HepG2 (cell line): Measurements from ENCODE around the gene TCERG1L. TPM values are rescaled to one million over a fixed set of nuclear protein-coding genes. Genes with fewer than 3 reads are reported as not detected.

Experiments
- ATAC-seq: fragments of 200-7000 bp; cut with Tn5 transposase; 3 replicates; pipeline ENCODE4 v1.9.1; 2020; ENCODE audit warnings: mild to moderate bottlenecking, moderate library complexity
- BruUV-seq: library from RNA; stranded (reverse); fragments of 400-500 nt; replicated peaks from 2 replicates; lab custom pipeline; 2021; lab: Mats Ljungman, UMichigan
- CTCF ChIA-PET: fragments of 300-600 bp; formaldehyde crosslinking; extraction: SDS; loops from one replicate; lab custom pipeline; 2021; ENCODE audit warnings: low total read pairs, inconsistent platforms, low intra/inter-chr PET ratio; lab: Yijun Ruan, JAX
- POLR2A ChIA-PET: fragments of 350-600 bp; sonication (Branson Sonifier 250); formaldehyde crosslinking; loops from one replicate; lab custom pipeline; 2020; ENCODE audit warnings: antibody characterized with exemption, inconsistent platforms; lab: Yijun Ruan, JAX
- DNase-seq: peaks from one replicate; pipeline ENCODE4 v3.0.0-alpha.2; 2015; ENCODE audit warnings: low spot score
- FAIRE-seq: peaks from 3 replicates; lab custom pipeline; 2011; peaks lifted over from hg19 to GRCh38; lab: Jason Lieb, UNC
- H2AFZ ChIP-seq: one replicate; pipeline ENCODE4 v1.6.1; 2011; ENCODE audit warnings: low read length, inconsistent platforms
- H3K27ac ChIP-seq: fragments of 300-600 bp; 3 replicates; pipeline ENCODE4 v1.8.0; 2011; ENCODE audit warnings: mixed run types, mild to moderate bottlenecking, mixed read lengths, low read length, inconsistent platforms; ENCODE audit not compliant: insufficient read depth; ENCODE audit errors: extremely low read length
- H3K27me3 ChIP-seq, 2 experiments: fragments of 200-600 bp in 1 of 2; 2 replicates in 1 of 2; 3 replicates in 1 of 2; pipeline versions ENCODE4 v1.6.0 to v1.8.0; 2011; ENCODE audit warnings: low read length in 2 of 2, mild to moderate bottlenecking in 2 of 2, moderate library complexity in 2 of 2, inconsistent platforms in 1 of 2; ENCODE audit not compliant: insufficient read depth in 2 of 2, control insufficient read depth in 1 of 2
- H3K36me3 ChIP-seq, 2 experiments: fragments of 200-600 bp in 1 of 2; replicated peaks in 1 of 2; 2 replicates in 1 of 2; 3 replicates in 1 of 2; pipeline versions ENCODE4 v1.5.1 to v1.8.0; 2011; ENCODE audit warnings: low read length in 2 of 2, inconsistent platforms in 1 of 2; ENCODE audit not compliant: insufficient read depth in 2 of 2, control insufficient read depth in 1 of 2
- H3K4me1 ChIP-seq: 2 replicates; pipeline ENCODE4 v1.5.1; 2012; ENCODE audit warnings: low read length, inconsistent platforms; ENCODE audit not compliant: insufficient read depth
- H3K4me2 ChIP-seq: 2 replicates; pipeline ENCODE4 v1.6.0; 2011; ENCODE audit warnings: low read depth, low read length, inconsistent platforms
- H3K4me3 ChIP-seq, 3 experiments: fragments of 200-600 bp in 1 of 3; sonication (generic), shearing (Covaris generic) in 1 of 3; replicated peaks in 1 of 3; 2 replicates each; pipeline ENCODE4 v1.5.1; 2011 to 2016; ENCODE audit warnings: low read length in 3 of 3, inconsistent platforms in 2 of 3, low read depth in 2 of 3, mild to moderate bottlenecking in 2 of 3, control low read depth in 1 of 3, mixed read lengths in 1 of 3; ENCODE audit not compliant: insufficient read depth in 1 of 3
- H3K79me2 ChIP-seq: one replicate; pipeline ENCODE4 v1.6.1; 2011; ENCODE audit warnings: low read length, inconsistent platforms; ENCODE audit not compliant: insufficient read depth
- H3K9ac ChIP-seq: 2 replicates; pipeline ENCODE4 v1.6.0; 2011; ENCODE audit warnings: mild to moderate bottlenecking, low read depth, low read length, inconsistent platforms; ENCODE audit not compliant: insufficient read depth
- H3K9me3 ChIP-seq: 2 replicates; pipeline ENCODE4 v1.5.1; 2012; ENCODE audit warnings: mild to moderate bottlenecking, low read length
- H4K20me1 ChIP-seq: 2 replicates; pipeline ENCODE4 v1.6.0; 2011; ENCODE audit warnings: inconsistent platforms, mild to moderate bottlenecking, low read length, moderate library complexity; ENCODE audit not compliant: insufficient read depth
- ATF7-NPFF ChIP-seq: sonication (generic); formaldehyde crosslinking; IDR thresholded peaks from 2 replicates; pipeline ENCODE4 v1.8.1; 2023; ENCODE audit warnings: mild to moderate bottlenecking, low read depth, missing genetic modification reagents, moderate library complexity
- CBX5 ChIP-seq: sonication (generic); formaldehyde crosslinking; IDR thresholded peaks from 2 replicates; pipeline ENCODE4 v1.4.0; 2020; ENCODE audit warnings: missing genetic modification reagents, borderline replicate concordance
- CREB1 ChIP-seq, 2 experiments: fragments of 450-650 bp in 1 of 2; IDR thresholded peaks; 2 replicates each; pipeline ENCODE4 v1.6.1; 2016 to 2017; ENCODE audit warnings: control low read depth in 1 of 2, mild to moderate bottlenecking in 1 of 2, missing compliant biosample characterization in 1 of 2, missing genetic modification characterization in 1 of 2
- CREM ChIP-seq, 2 experiments: sonication (generic) in 1 of 2; formaldehyde crosslinking in 1 of 2; IDR thresholded peaks; 2 replicates each; pipeline versions ENCODE4 v1.4.0 to v1.6.1; 2016 to 2020; ENCODE audit warnings: antibody characterized with exemption in 1 of 2, mild to moderate bottlenecking in 1 of 2, missing genetic modification reagents in 1 of 2
- GABPB1 ChIP-seq: IDR thresholded peaks from 2 replicates; pipeline ENCODE4 v1.6.1; 2016; ENCODE audit warnings: mild to moderate bottlenecking, missing genetic modification reagents, moderate library complexity, missing compliant biosample characterization
- NR2F6 ChIP-seq, 2 experiments: IDR thresholded peaks; 2 replicates each; pipeline ENCODE4 v1.6.1; 2016; ENCODE audit warnings: antibody characterized with exemption in 1 of 2, mild to moderate bottlenecking in 1 of 2
- REPIN1 ChIP-seq: sonication (generic); formaldehyde crosslinking; IDR thresholded peaks from 2 replicates; pipeline ENCODE4 v1.8.0; 2022; ENCODE audit warnings: missing genetic modification reagents, low read depth, mild to moderate bottlenecking, borderline replicate concordance
- SRF ChIP-seq: IDR thresholded peaks from 2 replicates; pipeline ENCODE4 v1.6.1; 2011; ENCODE audit warnings: mild to moderate bottlenecking, low read depth, low read length, moderate library complexity
- TEAD3 ChIP-seq: optimal IDR thresholded peaks from 2 replicates; pipeline ENCODE3; 2016; ENCODE audit warnings: borderline replicate concordance
- ZNF224 ChIP-seq: sonication (generic); formaldehyde crosslinking; IDR thresholded peaks from 2 replicates; pipeline ENCODE4 v1.5.0; 2020; ENCODE audit warnings: mild to moderate bottlenecking, missing genetic modification reagents
- ZNF703 ChIP-seq: sonication (generic); formaldehyde crosslinking; IDR thresholded peaks from 2 replicates; pipeline ENCODE4 v1.5.1; 2020; ENCODE audit warnings: missing genetic modification reagents, mild to moderate bottlenecking, moderate library complexity, borderline replicate concordance
- ZNF709 ChIP-seq: sonication (generic); formaldehyde crosslinking; IDR thresholded peaks from 2 replicates; pipeline ENCODE4 v1.5.0; 2020; ENCODE audit warnings: mild to moderate bottlenecking, missing genetic modification reagents
- ZNF891 ChIP-seq: sonication (generic); formaldehyde crosslinking; IDR thresholded peaks from 2 replicates; pipeline ENCODE4 v1.5.0; 2020; ENCODE audit warnings: mild to moderate bottlenecking, missing genetic modification reagents
- WGBS: methylation state at CpG from one replicate; pipeline ENCODE4 v1.1.6; 2017; ENCODE audit warnings: low lambda C conversion rate; 5-methylcytosine and 5-hydroxymethylcytosine counted together
- in situ Hi-C: cut with HindIII; loops from 2 replicates; pipeline ENCODE4 v1.10.0; 2017; ENCODE audit warnings: low pct_unique_long_range_greater_than_20kb; ENCODE audit not compliant: extremely low pct_ligation_motif_present
- intact Hi-C: fragments of 100-400 bp; cut with micrococcal nuclease; formaldehyde crosslinking; loops from one replicate; pipeline ENCODE4 v1.10.0; 2022; ENCODE audit not compliant: unreplicated experiment
- polyA plus RNA-seq, 8 experiments: library from polyadenylated mRNA; depleted of rRNA in 3 of 8; stranded (reverse) in 7 of 8; unstranded in 1 of 8; fragments of >200 nt; fragmentation: Illumina TruSeq in 4 of 8; extraction: Trizol in 4 of 8; gene quantifications; 2 replicates each; pipeline versions ENCODE4 v1.2.1 to v1.2.3, GENCODE V29; 2011 to 2016; ENCODE audit warnings: low read depth in 4 of 8, missing spikeins in 1 of 8, mixed read lengths in 1 of 8; ENCODE audit not compliant: insufficient read depth in 1 of 8
- total RNA-seq, 5 experiments: library from RNA; depleted of rRNA; stranded (reverse); fragments of >200 nt; fragmentation: Illumina TruSeq; extraction: Trizol; gene quantifications; 2 replicates each; pipeline ENCODE4 v1.2.3, GENCODE V29; 2016; ENCODE audit warnings: low read depth in 1 of 5
- TF ChIP-seq, protein P1 (sequence below): sonication (generic); formaldehyde crosslinking; IDR thresholded peaks from 2 replicates; pipeline ENCODE4 v1.8.1; 2023; ENCODE audit warnings: mild to moderate bottlenecking, missing genetic modification reagents
- TF ChIP-seq, protein P2 (sequence below): IDR thresholded peaks from 2 replicates; pipeline ENCODE4 v1.6.1; 2016; ENCODE audit warnings: mild to moderate bottlenecking, missing biosample characterization, missing genetic modification reagents
- TF ChIP-seq, protein P3 (sequence below): sonication (generic); formaldehyde crosslinking; IDR thresholded peaks from 2 replicates; pipeline ENCODE4 v1.4.0; 2020; ENCODE audit warnings: mild to moderate bottlenecking, missing genetic modification reagents

TCERG1L gene
- total and polyA plus RNA-seq, 2 of the 13 experiments (the other 11 are each of a cell fraction or from before 2014, with no cell fraction given), result not detected

DNA sequence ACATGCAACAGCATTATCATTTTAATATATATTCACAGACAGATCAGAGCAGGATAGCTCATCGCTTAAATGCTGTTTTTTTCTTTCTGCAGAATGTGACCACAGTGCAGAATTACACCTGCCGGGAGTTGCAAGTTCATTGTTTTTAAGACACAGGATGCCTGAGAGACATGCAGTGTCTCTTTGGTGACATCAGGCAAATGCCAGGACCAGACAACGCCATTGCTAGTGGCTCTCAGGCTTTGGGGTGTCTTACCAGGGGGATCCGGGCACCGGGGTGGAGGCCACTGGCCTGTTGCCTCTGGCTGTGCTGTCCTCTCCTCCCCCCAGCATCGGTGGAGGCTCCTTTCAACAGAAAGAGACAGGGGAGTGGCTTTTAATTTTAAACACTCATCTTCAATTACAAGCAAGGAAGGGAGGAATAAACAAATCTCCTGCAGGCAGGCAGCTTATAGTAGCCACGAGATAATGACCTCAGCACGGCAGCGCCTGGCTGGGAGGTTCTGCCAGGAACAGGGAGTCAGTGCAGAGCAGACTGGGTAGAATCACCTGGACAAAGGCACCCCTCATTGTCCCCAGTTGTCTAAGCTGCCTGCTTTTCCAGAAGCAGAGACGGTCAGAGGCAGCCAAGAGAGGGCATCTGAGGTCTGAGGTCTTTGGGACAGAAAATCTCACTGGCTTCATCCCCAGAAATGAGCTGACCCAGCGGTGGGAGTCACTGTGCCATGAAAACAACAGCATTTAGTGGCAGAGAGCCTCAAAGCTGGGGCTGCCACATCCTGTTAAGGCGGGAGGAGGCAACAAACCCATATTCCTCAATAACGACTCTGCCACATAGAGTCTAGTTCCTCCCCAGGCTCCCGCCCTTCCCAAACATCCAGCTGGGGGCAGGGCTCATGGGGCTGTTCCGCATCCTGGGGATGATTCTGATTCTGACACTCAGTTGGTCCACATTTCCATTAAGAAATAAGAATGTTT is 148.4 kb downstream of the TCERG1L start:
- no peaks in the 10 kb centered on the region for H3K36me3 ChIP-seq
- no peak for DNase-seq
- 16% methylated on average over 12 of the region's 15 CpGs for WGBS
- H3K9me3 ChIP-seq, result no peaks in the 10 kb centered on the region
- no peak for FAIRE-seq
- H4K20me1 ChIP-seq, result no peaks in the 10 kb centered on the region
- ATAC-seq, result no peak
- H3K9ac ChIP-seq, result no peak overlapping the region
- TF ChIP-seq TEAD3 (CRISPR knock-in tag) (no peak), REPIN1 (CRISPR knock-in tag) (no peak), CREB1 (IDR thresholded peaks at IDR 0.05) (no peak), CREB1 (CRISPR knock-in tag; IDR thresholded peaks at IDR 0.05) (no peak), CREM (IDR thresholded peaks at IDR 0.05) (no peak), CREM (CRISPR knock-in tag; IDR thresholded peaks at IDR 0.05) (no peak), ZNF703 (CRISPR knock-in tag) (no peak), CBX5 (CRISPR knock-in tag) (no peak)
- TF ChIP-seq, all 625 proteins: peak for 0
- BruUV-seq, result no TSS peak
- Histone ChIP-seq H3K27me3 (peaks cover 2 to 38% of the 10 kb centered on the region in 2 experiments; a peak in 3 of 5 replicates), H3K4me1 (no peaks in the 10 kb centered on the region), H3K79me2 (no peaks in the 10 kb centered on the region), H3K4me3 (no peak overlapping the region), H3K4me2 (no peak overlapping the region), H2AFZ (no peak overlapping the region), H3K27ac (no peak overlapping the region)
- intact Hi-C loops (no loop called here), in situ Hi-C loops (no loop called here)
- CTCF ChIA-PET, result no interaction called here
- POLR2A ChIA-PET, result no interaction called here

DNA sequence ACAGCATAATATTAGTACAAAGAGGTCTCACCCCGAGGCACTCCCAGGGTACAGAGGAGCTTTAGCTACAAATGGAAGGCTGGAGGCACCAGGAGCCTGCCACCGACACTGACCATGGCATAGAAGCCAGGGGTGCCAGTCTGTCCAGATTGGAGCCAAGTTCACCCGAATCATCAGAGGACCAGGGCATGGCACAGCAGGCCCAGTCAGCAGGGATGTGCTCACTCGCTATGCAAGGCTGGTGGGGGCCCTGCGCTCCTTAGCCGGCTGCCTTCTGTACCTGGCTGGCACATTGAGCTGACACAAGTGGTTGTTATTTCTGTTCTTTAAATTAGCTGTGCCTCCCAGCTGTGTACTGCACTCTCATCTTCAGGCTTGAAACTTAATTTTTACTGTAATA is 149.3 kb downstream of the TCERG1L start:
- no peak overlapping the region for H3K4me2 ChIP-seq
- FAIRE-seq (no peak), ATAC-seq (no peak), DNase-seq (no peak)
- no peaks in the 10 kb centered on the region for H3K36me3 ChIP-seq
- H2AFZ ChIP-seq, result no peak overlapping the region
- H3K9ac ChIP-seq, result no peak overlapping the region
- peaks cover 2 to 42% of the 10 kb centered on the region in 2 experiments; a peak in 3 of 5 replicates for H3K27me3 ChIP-seq
- ChIA-PET CTCF (no interaction called here), POLR2A (no interaction called here)
- no peak for TF ChIP-seq SRF
- TF ChIP-seq GABPB1, result no peak
- TF ChIP-seq ZNF709 (CRISPR knock-in tag), result no peak
- TF ChIP-seq, protein P1, sequence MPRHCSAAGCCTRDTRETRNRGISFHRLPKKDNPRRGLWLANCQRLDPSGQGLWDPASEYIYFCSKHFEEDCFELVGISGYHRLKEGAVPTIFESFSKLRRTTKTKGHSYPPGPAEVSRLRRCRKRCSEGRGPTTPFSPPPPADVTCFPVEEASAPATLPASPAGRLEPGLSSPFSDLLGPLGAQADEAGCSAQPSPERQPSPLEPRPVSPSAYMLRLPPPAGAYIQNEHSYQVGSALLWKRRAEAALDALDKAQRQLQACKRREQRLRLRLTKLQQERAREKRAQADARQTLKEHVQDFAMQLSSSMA, result no peak
- TF ChIP-seq, protein P2, sequence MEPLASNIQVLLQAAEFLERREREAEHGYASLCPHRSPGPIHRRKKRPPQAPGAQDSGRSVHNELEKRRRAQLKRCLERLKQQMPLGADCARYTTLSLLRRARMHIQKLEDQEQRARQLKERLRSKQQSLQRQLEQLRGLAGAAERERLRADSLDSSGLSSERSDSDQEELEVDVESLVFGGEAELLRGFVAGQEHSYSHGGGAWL (CRISPR knock-in tag), result no peak
- TF ChIP-seq, protein P3, sequence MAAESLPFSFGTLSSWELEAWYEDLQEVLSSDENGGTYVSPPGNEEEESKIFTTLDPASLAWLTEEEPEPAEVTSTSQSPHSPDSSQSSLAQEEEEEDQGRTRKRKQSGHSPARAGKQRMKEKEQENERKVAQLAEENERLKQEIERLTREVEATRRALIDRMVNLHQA (CRISPR knock-in tag), result no peak
- no peak for TF ChIP-seq ATF7-NPFF
- TF ChIP-seq NR2F6 (IDR thresholded peaks at IDR 0.05), result no peak
- TF ChIP-seq NR2F6 (CRISPR knock-in tag; IDR thresholded peaks at IDR 0.05), result no peak
- TF ChIP-seq ZNF891, result no peak
- no peak for TF ChIP-seq ZNF224 (CRISPR knock-in tag)
- no peaks in the 10 kb centered on the region for H3K4me1 ChIP-seq
- no TSS peak for BruUV-seq
- H3K79me2 ChIP-seq, result no peaks in the 10 kb centered on the region
- in situ Hi-C loops, result no loop called here
- H3K27ac ChIP-seq, result no peak overlapping the region
- H3K4me3 ChIP-seq, result no peak overlapping the region
- intact Hi-C loops, result no loop called here
- H4K20me1 ChIP-seq, result no peaks in the 10 kb centered on the region
- 0% methylated on average over 3 of the region's 6 CpGs for WGBS
- no peaks in the 10 kb centered on the region for H3K9me3 ChIP-seq
